Measurements from ENCODE around the gene DEFB132.

DNA sequence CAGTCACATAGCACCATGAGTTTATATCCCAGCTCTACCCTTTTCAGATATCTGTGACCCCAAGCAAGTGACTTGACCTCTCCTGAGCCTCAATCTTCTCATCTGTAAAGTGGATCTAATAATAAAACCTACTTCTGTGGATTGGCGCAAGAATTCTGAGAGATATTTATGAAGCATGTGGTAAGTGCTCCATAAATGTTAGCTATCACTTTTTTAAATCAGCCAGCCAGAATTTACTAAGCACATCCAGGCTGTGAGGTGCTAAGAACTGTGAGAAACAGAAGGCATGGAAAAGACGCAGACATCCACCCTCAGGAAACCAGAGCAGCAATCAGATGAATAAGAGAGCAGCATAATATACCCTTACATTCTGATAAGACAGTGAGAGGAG lies 32.2 kb downstream of the DEFB132 start:
- TF ChIP-seq CTBP1 (IDR thresholded peaks at IDR 0.05; ENCODE audit: borderline replicate concordance) (no peak), FOXM1 (IDR thresholded peaks at IDR 0.05; ENCODE audit: borderline replicate concordance) (no peak), ARNT (IDR thresholded peaks at IDR 0.05) (no peak), NFRKB (IDR thresholded peaks at IDR 0.05) (no peak), SP1 (IDR thresholded peaks at IDR 0.05) (no peak), TARDBP (IDR thresholded peaks at IDR 0.05) (no peak), FOXA1 (IDR thresholded peaks at IDR 0.05) (no peak), ZNF384 (IDR thresholded peaks at IDR 0.05) (no peak), BHLHE40 (IDR thresholded peaks at IDR 0.05; ENCODE audit: borderline replicate concordance) (no peak), ELF4 (IDR thresholded peaks at IDR 0.05) (no peak), FOXK2 (IDR thresholded peaks at IDR 0.05) (no peak), LEF1 (IDR thresholded peaks at IDR 0.05; ENCODE audit: borderline replicate concordance) (no peak), SUZ12 (IDR thresholded peaks at IDR 0.05) (no peak)
- TF ChIP-seq, protein P1, sequence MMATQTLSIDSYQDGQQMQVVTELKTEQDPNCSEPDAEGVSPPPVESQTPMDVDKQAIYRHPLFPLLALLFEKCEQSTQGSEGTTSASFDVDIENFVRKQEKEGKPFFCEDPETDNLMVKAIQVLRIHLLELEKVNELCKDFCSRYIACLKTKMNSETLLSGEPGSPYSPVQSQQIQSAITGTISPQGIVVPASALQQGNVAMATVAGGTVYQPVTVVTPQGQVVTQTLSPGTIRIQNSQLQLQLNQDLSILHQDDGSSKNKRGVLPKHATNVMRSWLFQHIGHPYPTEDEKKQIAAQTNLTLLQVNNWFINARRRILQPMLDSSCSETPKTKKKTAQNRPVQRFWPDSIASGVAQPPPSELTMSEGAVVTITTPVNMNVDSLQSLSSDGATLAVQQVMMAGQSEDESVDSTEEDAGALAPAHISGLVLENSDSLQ (IDR thresholded peaks at IDR 0.05) = no peak

Measured in HEK293T (cell line).